Dermis blood vessel endothelial cell (primary cell): ENCODE results near the gene LPP. TPM values are rescaled to one million over a fixed set of nuclear protein-coding genes. Genes with fewer than 3 reads are reported as not detected.

Source experiments
- DNase-seq: peaks from one replicate; pipeline ENCODE4 v3.0.0; 2010
- total RNA-seq: library from RNA; depleted of rRNA; stranded (reverse); fragments of >200 nt; gene quantifications from 2 replicates; pipeline ENCODE4 v1.2.3, GENCODE V29; 2014

Gene LPP
- total RNA-seq, 1 donor from 2014 or later = 45.8 TPM

GRCh38 chr3:188170461-188171459 lies 16.8 kb downstream of the LPP start:
- DNase-seq = no peak

GRCh38 chr3:188171682-188172467 lies 17.9 kb downstream of the LPP start:
- DNase-seq = no peak

GRCh38 chr3:188174317-188175044 lies 20.5 kb downstream of the LPP start:
- DNase-seq = no peak

GRCh38 chr3:188176476-188176875 lies 22.5 kb downstream of the LPP start:
- DNase-seq = no peak

GRCh38 chr3:188176884-188177283 lies 22.9 kb downstream of the LPP start:
- no peak for DNase-seq

- DNase-seq = no peak
Measured at GRCh38 chr3:188177721-188178120, 23.8 kb downstream of the LPP start.

GRCh38 chr3:188178293-188178936 lies 24.5 kb downstream of the LPP start:
- no peak for DNase-seq

GRCh38 chr3:188179006-188179966 lies 25.3 kb downstream of the LPP start:
- no peak for DNase-seq

GRCh38 chr3:188180114-188180513 lies 26.2 kb downstream of the LPP start:
- DNase-seq = no peak

GRCh38 chr3:188183452-188183851 lies 29.5 kb downstream of the LPP start:
- peak; percentile 63 for DNase-seq

- DNase-seq = no peak
Measured at GRCh38 chr3:188184160-188184559, 30.2 kb downstream of the LPP start.

- DNase-seq = no peak
Measured at GRCh38 chr3:188184649-188185048, 30.7 kb downstream of the LPP start.

- peak; percentile 22 for DNase-seq
Measured at GRCh38 chr3:188185717-188186251, 31.8 kb downstream of the LPP start.

- no peak for DNase-seq
Measured at GRCh38 chr3:188187053-188187452, 33.1 kb downstream of the LPP start.

- no peak for DNase-seq
Measured at GRCh38 chr3:188188911-188189310, 35.0 kb downstream of the LPP start.

- DNase-seq = no peak
Measured at GRCh38 chr3:188191460-188191859, 37.5 kb downstream of the LPP start.

GRCh38 chr3:188192034-188192433 lies 38.1 kb downstream of the LPP start:
- DNase-seq = no peak

GRCh38 chr3:188194332-188194731 lies 40.4 kb downstream of the LPP start:
- no peak for DNase-seq

GRCh38 chr3:188196232-188196990 lies 42.5 kb downstream of the LPP start:
- no peak for DNase-seq

- peak; percentile 60 for DNase-seq
Measured at GRCh38 chr3:188197388-188197847, 43.5 kb downstream of the LPP start.
